Temporal lobe (tissue), 1 donor: Measurements from ENCODE around the gene ZNF839. TPM values are rescaled to one million over a fixed set of nuclear protein-coding genes. Genes with fewer than 3 reads are reported as not detected.

Source experiments
- total RNA-seq: library from RNA; depleted of rRNA; stranded (reverse); fragments of >200 nt; gene quantifications from one replicate; pipeline ENCODE4 v1.2.3, GENCODE V29; 2014

The ZNF839 gene
- total RNA-seq, 1 donor from 2014 or later: 6.9 TPM

Other genes with a start within 250 kb of the ZNF839 start
- 646 TPM for gene HSP90AA1, start 232.7 kb upstream of the ZNF839 start, total RNA-seq
- 30.5 TPM for gene WDR20, start 179.8 kb upstream of the ZNF839 start, total RNA-seq
- gene MOK, start 14.6 kb upstream of the ZNF839 start, total RNA-seq: 22.9 TPM
- gene CINP, start 43.1 kb downstream of the ZNF839 start, total RNA-seq: 27.8 TPM
- 18.4 TPM for gene TECPR2, start 43.2 kb downstream of the ZNF839 start, total RNA-seq
- 6.1 TPM for gene ANKRD9, start 190.0 kb downstream of the ZNF839 start, total RNA-seq